ENCODE data around the gene SCAP.
"Not testable (repeated sequence)": the region's sequence is repeated elsewhere in the genome, so short reads cannot be mapped to it uniquely, and the experiment has no call there.

Gene SCAP

GRCh38 chr3:47475570-47476329 is at the start of gene SCAP:
TSS of gene SCAP (minus strand) at chr3:47475941. CDS start at chr3:47442993, 32,948 bp downstream.
- DNase-seq: peak; percentile 96

GRCh38 chr3:47523310-47524073 is 47.8 kb upstream of the SCAP start:
- DNase-seq: no peak

GRCh38 chr3:47522082-47522987 is 46.6 kb upstream of the SCAP start:
- DNase-seq: peak; percentile 69

DNA sequence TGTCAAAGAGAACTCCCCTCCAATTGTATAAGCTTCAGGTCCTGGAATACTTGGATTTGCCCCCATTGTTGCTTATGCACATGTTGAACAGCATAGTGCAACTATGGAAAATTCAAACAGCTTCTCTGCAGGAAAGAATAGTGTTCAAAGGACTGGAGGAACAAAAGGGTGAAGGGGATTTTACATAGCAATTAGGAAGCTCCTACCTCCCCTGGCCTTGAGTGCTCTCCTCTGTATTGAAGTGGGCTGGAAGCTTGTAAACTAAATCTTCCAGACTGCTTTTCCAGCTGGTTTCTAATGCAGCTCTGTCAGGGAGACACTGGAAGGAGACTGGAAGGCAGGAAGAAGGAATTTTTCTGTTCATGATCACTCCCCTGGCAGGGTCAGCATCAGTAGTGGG is 45.0 kb upstream of the SCAP start:
- no peak for DNase-seq

DNA sequence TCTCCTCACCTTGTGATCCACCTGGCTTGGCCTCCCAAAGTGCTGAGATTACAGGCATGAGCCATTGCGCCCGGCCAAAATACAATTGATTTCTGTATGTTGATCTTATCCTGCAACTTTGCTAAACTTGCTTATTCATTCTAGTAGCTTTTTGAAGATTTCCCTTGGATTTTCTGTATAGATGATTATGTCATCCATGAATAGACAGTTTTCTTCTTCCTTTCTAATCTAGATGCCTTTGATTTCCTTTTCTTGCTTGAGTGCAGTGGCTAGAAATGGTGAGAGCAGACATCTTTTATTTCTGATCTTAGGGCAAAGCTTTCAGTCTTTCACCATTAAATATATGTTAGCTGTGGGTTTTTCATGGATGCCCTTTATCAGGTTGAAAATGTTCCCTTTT is 42.2 kb upstream of the SCAP start:
- DNase-seq: no peak

DNA sequence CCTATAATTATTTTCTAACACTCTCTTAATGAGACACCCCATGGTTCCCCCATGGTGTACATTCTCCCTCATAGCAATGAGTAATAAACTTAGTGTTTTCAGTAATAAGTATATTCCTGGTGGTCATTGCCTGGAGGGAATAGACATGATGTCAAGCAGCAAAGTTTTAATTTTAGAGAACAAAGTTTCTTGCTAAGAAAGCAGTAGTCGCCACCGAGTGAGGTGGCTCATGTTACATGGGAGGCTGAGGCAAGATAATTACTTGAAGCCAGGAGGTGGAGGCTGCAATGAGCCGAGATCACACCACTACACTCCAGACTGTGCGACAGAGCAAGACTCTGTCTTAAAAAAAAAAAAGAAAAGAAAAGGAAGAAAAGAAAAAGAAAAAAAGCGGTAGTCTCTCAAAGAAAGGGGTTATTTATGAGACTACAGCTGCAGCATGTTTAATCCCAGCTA is 40.2 kb upstream of the SCAP start:
- no peak for DNase-seq

DNA sequence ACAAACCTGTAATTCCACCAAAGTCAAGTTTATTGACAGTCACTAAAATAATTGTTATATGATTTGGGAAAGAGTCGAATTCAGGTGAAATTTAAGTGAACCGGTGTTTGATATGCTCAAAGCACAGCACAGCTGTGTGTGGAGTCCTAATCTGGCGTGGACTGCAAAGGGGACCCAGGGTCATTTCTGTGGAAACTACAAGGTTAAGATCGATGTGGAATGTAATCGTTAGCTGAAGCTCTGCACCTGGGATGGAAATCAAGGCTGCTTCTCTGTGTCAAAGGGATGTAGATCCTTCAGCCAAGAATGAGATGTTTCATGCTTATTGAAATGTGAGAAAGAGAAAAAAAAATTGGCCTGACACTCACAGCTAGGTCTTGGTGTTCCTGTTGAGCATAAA is 39.4 kb upstream of the SCAP start:
- DNase-seq: no peak

DNA sequence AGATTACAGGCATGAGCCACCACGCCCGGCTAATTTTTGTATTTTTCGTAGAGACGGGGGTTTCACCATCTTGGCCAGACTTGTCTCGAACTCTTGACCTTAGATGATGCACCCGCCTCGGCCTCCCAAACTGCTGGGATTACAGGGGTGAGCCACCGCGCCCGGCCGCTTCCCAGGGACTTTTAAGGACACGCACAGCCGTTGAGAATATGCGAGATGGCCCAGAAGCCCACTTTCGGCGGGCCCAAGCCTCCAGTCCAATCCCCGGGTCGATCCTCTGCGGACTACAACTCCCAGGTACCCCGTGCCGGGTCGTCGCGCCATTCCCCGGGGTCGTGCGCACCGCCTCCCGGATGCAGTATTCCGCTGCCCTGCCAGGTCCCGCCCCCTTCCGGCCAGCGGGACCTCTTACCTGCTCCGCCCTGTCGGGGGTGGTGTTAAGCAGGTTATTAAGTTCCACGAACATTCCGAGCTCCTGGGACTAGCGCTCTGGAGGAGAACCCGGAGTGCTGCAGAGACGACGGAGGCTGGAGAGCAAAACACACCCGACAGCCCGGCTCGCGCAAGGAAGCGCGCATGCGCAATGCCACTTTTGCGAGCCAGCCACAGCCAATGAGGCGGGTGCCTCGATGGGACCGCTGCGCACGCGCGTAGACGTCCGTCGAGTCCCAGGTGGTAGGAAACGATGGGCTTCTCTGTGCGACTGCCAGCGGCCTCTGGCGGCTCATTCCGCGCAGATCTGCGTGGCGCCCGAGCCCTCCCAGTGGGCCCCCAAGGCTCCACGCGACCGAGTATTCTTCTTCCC is 37.6 kb upstream of the SCAP start, which contains the start of gene ELP6:
Gene ELP6 (minus strand): TSS at position 588 of the 805 bp plus-strand sequence. CDS start 122 bp downstream, at position 466.
- DNase-seq: peak; percentile 96

DNA sequence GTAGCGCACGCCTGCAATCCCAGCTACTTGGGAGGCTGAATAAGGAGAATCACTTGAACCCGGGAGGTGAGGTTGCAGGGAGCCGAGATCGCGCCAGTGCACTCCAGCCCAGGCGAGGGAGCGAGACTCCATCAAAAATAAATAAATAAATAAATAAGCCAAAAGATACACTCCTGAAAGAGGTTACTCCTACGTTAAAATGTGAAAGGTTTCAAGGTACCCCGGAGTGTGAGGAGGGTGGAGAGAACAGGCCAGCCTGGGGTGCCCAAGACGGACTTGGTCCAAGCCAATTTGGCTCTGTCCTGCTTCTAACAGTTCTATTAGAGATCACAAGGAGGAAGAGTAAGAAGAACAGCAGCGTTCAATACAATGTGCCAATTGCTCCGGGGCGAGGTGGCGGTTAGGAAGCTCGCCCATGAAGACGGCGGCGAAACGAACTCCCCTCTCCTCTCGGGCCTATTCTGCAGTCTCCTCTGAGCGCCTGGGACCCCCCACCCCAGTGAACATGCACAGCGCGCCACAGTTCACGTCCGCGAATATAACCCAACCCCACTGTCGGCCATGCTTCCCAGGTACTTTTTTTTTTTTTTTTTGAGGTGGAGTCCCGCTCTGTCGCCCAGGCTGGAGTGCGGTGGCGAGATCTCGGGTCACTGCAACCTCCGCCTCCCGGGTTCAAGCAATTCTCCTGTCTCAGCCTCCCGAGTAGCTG is 36.8 kb upstream of the SCAP start:
- DNase-seq: peak; percentile 23

- not testable (repeated sequence) for DNase-seq
These were observed 29.5 kb upstream of the SCAP start for GRCh38 chr3:47505267-47505666.

DNA sequence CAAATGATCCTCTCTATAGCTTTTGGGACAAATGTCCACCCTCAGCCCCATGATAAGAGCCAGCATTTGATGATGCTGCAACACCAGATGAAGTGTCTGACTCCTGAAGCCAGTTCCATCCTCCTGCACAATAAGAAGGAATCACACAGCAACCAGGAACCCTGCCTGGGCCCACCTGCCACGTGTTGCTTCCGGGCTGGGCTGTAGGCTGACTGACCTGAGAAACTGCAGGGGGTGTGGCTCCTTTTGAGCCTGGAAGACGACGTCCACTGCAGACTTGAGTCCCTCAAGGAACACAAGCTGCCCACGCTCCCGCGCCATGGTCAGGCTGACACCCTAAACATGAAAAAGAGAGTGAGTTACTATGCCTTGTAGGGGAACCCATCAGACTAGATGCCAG is 28.4 kb upstream of the SCAP start:
- no peak for DNase-seq

- no peak for DNase-seq
These were observed 27.3 kb upstream of the SCAP start for GRCh38 chr3:47503033-47503432.

DNA sequence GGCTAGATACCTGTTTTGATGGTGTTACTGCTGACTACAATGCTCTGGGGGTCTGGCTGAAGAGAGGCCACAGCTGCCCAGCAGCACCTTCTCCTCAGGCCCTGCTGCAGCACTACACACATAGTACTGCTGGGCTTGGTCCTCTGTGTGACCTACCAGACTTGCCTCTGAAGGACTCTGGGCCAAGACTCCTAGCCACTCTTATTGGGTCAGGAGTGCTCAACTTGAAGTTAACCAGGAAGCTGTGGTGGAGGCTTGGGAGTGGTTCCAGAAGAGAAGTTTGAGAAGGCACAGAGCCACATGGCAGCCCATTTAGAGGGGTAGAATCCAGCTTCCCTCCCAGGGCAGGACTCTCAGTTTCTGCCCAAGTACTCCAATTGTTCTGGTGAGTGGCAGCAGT is 21.2 kb upstream of the SCAP start:
- DNase-seq: no peak

- DNase-seq: no peak
These were observed 20.1 kb upstream of the SCAP start for GRCh38 chr3:47495886-47496285.

GRCh38 chr3:47495111-47495510 is 19.4 kb upstream of the SCAP start:
- no peak for DNase-seq

DNA sequence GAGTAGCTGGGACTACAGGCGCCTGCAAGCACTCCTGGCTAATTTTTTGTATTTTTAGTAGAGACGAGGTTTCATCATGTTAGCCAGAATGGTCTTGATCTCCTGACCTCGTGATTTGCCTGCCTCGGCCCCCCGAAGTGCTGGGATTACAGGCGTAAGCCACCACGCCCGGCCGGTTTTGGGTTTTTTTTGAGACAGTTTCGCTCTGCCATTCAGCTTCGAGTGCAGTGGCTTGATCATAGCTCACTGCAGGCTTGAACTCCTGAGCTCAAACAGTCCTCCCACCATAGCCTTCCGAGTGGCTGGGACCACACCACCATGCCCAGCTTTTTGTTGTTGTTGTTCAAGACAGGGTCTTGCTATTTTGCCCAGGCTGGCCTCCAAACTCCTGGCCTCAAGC is 16.0 kb upstream of the SCAP start:
- no peak for DNase-seq

DNA sequence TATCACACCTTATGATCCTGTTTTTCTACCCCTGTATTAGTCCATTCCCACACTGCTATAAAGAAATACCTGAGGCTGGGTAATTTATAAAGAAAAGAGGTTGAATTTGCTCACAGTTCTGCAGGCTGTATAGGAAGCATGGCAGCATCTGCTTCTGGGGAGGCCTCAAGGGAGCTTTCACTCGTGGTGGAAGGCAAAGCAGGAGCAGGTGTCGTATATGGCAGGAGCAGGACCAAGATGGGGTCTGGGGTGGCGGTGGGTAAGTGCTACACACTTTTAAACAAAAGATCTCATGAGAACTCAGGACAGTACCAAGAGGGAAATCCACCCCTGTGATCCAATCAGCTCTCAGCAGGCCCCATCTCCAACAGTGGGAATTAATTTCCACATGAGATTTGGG is 15.4 kb upstream of the SCAP start:
- no peak for DNase-seq

DNA sequence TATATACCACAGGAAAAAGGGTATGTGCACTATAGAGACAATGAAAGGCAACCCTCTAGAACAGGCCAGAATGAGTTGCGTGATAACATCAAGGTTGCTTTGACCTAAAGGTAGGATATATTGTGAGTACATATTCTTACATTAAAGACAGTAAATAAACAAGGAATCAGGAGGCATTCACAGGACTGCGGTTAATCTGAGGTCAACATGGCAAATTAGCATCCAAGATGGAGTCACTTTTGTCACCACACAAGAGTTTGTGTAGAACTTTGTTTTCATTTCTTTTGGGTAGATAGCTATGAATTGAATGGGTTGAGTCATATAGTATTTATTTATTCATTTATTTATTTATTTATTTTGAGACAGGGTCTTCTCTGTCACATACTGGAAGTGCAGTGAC is 11.5 kb upstream of the SCAP start:
- no peak for DNase-seq

- no peak for DNase-seq
These were observed 10.1 kb upstream of the SCAP start for GRCh38 chr3:47485812-47486211.

- DNase-seq: no peak
These were observed 6.6 kb upstream of the SCAP start for GRCh38 chr3:47482366-47482765.

DNA sequence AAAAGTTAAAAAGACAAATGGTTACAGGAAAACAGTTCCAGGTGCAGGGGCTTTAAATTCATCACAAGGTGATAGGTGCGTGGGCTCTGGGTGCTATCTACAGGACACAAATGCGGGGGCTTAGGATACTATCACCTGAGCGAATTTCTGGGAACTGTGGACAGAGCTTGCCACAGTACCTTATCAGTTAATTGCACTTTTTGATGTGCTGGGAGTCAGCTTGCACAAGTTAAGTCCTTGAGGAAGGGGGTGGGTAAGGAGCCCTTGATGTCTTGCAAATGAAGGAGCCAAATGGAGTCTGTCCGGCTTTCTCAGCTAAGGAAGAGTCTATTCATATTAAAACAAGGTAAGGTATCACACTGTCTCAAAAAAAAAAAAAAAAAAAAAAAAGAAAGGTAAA is 6.0 kb upstream of the SCAP start:
- not testable (repeated sequence) for DNase-seq

DNA sequence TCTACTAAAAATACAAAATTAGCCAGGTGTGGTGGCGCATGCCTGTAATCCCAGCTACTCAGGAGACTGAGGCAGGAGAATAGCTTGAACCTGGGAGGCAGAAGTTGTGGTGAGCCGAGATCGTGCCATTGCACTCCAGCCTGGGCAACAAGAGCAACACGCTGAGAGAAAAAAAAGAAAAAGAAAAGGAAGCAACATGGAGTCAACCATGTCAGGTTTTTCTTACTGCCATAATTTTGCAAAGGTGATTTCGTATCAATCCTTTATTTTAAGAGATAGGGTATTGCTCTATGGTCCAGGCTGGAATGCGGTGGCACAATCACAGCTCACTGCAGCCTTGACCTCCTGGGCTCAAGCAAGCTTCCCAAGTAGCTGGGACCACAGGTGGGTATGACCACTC is 4.5 kb upstream of the SCAP start:
- DNase-seq: not testable (repeated sequence)

All from activated CD4-positive, alpha-beta T cell treated with anti-CD3 and anti-CD28 coated beads, Interleukin-2, amount 50 U/mL, for 1 hour (primary cell).